GM19455 (cell line): ENCODE results near the gene SYTL1.
"Not testable (repeated sequence)": the region's sequence is repeated elsewhere in the genome, so short reads cannot be mapped to it uniquely, and the experiment has no call there.

Source experiments
- ATAC-seq: cut with Tn5 transposase; IDR thresholded peaks from one replicate; pipeline ENCODE4 v1.9.1; 2021; ENCODE audit not compliant: unreplicated experiment

Gene SYTL1

DNA sequence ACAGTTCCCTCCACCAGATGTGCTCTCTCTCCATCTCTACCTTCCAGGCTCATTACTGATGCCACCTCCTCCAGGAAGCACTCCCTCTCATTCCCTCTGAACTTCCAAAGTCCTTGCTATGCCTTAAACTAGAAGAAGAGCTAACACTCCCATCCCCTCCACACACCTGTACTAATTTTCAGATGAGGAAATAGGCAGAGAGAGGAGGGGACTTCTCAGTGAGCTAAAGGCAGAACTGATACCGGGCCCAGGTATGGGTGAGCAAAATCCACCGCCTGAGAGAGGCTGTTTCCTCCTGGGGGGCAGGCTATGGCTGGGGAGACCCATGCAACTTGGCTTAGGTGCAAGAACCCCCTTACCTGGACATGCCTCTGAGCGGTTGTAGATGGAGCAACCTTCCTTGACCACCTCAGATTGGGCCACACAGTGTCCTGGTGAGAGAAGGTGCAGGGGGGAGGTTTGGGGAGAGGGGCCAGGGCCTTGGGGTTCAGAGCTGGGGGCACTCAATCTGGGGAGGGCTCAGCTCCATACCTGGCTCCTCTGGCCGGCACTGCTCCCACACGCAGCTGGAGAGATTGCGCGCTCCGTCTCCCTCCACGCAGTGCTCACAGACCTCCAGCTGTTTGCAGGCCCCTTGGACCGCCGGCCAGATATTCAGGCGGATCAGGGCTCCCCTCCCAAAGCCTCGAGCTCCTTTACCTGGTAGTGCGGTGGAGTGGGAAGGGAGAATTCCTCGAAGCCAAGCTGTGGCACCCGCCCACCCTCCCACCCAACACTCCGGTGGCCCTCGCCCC lies 40.3 kb downstream of the SYTL1 start:
- no peak for ATAC-seq

DNA sequence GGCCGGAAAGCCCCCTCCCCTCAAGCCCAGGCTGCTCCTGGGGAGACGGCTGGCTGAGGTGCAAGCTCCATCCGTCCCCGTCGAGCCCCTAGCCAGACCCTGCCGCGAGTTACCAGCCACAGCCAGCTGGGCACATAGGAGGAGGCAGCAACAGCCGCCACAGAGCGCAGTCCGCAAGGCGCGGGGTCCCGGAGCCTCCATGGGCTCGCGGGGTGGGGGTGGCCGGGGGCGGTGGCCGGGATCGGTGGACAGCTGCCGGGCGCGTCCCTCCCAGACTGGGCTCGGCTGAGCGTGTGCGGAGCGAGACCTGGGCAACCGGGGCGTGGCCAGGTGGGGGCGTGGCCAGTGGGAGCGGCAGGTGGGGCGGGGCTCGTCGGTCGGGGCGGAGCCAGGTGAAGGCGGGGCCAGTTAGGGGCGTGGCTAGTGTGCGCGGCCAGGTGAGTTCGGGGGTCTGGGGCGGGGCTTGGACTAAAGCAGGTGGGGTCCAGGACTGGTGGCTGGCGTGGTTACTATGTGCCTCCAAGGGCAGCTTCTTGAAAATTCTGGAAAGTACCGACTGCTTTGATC lies 41.3 kb downstream of the SYTL1 start, which contains the start of gene CD164L2:
CD164L2 (minus strand) TSS at position 295 of the 567 bp plus-strand sequence; CDS start at position 201, 94 bp downstream.
- ATAC-seq, result no peak

DNA sequence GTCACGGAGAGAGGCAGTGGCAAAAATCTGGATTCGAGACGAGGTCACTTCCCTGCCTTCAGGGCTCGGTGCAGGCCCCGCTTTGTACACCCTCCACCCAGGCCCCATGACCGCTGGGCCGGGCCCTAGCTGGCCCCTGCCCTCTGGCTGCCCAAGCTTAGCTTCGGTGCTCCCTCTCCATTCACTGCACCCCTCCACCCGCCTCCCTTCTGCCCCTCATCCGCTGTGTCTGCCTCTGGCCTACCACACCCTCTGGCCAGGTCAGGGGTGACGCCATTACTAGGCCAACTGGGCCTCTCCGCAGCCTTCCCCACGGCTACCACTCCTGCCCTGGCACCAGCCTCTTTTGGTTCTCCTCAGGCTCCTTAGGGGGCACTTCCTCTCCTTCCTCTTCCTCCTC lies 41.8 kb downstream of the SYTL1 start:
- no peak for ATAC-seq

DNA sequence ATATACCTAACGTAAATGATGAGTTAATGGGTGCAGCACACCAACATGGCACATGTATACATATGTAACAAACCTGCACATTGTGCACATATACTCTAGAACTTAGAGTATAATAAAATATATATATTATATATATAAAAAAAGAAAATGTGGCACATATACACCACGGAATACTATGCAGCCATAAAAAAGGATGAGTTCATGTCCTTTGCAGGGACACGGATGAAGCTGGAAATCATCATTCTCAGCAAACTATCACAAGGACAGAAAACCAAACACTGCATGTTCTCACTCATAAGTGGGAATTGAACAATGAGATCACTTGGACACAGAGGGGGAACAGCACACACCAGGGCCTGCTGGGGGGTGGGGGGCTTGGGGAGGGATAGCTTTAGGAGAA lies 43.0 kb downstream of the SYTL1 start:
- not testable (repeated sequence) for ATAC-seq

DNA sequence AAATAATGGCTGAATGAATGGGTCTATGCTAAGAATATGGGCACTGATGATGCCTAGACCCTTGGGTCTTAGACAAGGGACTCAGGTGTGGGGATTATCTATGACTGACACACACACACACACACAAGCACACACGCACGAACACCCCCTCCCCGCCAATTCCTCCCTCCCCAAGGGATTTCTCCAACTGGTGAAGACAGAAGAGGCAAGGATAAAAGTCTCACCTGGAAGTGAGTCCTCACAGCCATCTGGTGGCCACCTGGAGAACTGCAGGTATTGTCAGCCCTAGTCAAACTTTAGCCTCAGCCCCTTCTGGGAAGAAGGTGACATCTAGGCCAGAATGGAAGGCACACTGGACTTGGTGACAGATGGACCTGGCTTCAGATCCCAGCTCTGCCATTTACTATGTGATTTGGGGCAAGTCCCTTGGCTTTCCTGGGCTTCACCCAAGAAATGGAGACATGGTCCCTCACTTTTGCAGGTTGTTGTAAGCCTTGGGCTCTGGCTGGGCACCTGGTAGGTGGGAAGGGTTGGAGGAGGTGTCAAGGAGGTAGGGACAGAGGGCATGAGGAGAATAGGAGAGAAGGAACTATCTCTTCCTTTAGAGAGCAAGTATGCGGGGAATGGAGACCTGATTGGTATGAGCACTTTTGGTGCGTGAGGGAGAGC lies 46.6 kb downstream of the SYTL1 start:
- ATAC-seq, result no peak

DNA sequence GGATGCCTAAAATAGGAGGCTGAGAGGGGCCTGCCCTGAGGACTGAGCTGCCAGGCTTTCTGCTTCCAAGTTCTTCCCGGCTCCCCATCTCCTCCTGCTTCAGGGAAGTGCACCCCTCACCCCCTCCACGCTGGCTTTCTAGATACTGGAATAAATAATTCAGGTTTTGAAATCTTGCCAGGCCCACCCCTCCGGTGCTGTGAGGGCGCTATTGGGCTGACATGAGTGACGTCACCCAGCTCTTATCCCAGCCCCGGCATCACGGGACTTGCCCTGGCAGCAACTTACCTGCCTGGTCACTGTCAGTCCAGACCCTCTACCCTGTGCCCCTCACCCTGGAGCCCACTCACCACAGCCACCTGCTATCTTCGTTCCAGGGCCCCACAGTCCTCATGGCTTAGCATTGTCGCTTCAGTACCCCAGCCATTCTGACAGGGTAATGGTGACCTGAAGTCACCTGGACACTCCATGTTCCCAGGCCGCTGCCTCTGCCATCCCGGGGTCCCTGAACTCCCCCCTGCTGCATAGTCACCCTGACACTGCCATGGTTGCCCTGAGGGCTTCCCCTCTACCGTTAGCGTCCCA lies 49.8 kb downstream of the SYTL1 start:
- no peak for ATAC-seq

DNA sequence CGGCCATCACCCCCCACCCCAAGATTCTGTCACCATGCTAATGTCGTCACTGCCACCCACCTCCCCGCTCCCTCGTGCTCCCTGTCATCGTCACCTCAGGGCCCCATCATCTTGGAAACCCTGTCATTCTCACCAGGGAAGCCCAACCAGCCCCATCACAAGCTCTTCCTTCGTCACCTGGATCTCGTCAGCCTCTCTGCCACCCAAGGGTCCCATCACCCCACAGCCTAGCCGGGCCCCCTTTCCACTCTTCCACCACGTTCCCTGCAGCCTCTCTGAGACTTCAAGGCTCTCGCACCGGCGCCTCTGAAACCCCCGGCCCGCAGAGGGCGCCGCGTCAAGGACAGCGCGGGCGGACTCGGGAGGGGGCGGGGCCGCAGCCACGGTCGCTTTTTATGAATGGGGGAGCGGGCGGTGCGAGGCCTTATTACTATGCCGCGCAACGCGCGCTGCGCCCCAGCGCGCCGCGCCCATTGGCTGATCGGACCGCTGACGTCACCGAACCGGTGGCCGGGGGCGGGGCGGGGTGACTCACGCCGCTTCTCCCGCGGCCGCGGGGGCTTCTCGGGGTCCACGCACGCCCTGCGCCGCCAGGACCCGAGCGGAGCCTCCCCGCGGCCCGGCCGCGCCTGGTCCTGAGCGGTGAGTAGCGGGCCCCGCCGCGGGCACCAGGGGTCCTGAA lies 50.4 kb downstream of the SYTL1 start, which contains the start of gene GPR3:
GPR3 (plus strand) TSS at position 527 of the 682 bp plus-strand sequence. CDS start 1,177 bp downstream, outside the sequence.
- ATAC-seq, result peak; percentile 68

DNA sequence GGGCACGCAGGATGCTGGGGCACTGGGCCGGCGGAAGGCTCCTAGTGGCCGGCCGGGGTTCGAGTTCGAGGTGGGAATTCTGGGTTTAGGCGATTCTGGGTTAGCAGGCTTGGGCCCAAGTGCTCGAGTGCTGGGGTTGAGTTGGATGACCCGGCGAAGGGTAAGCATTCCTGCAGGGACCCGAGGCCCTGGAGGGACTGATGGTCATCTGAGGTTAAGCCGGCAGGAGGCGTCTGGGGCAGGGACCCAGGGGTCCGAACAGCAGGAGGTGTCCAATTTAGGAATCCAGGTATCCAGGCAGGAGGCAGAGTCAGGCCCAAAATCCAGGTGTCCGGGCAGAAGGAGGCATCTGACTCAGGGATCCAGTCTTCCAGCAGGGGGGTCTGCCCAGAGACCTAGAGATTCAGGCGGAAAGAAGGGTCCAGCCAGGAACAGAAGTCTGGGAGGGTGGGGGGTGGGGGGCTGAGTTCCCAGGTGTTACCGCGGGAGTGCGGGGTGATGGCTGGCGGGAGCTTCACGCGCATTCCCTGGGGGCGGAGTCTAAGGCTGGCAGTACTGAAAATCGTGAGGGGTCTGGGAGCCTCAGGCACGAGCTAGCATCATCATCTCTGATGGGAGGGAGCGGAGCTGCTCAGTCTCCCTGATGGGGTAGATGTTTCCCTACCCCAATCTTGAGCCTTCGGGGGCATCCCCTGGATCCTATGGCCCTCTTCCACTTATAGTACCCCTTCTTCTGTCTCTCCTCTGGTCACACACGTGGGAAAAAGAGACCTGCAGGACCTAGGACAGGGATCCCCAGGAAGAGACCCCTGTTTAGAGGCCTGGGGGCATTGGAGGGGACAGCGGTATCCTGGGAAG lies 51.2 kb downstream of the SYTL1 start:
- no peak for ATAC-seq

DNA sequence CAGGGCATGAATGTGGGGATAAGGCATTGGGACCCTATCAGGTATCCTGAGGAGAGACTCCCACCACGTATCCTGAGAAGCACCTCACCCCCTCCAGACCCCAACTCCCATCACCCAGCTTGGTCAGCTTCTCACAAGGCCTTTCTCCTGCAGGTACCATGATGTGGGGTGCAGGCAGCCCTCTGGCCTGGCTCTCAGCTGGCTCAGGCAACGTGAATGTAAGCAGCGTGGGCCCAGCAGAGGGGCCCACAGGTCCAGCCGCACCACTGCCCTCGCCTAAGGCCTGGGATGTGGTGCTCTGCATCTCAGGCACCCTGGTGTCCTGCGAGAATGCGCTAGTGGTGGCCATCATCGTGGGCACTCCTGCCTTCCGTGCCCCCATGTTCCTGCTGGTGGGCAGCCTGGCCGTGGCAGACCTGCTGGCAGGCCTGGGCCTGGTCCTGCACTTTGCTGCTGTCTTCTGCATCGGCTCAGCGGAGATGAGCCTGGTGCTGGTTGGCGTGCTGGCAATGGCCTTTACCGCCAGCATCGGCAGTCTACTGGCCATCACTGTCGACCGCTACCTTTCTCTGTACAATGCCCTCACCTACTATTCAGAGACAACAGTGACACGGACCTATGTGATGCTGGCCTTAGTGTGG lies 51.9 kb downstream of the SYTL1 start:
- ATAC-seq, result no peak

DNA sequence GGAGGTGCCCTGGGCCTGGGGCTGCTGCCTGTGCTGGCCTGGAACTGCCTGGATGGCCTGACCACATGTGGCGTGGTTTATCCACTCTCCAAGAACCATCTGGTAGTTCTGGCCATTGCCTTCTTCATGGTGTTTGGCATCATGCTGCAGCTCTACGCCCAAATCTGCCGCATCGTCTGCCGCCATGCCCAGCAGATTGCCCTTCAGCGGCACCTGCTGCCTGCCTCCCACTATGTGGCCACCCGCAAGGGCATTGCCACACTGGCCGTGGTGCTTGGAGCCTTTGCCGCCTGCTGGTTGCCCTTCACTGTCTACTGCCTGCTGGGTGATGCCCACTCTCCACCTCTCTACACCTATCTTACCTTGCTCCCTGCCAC lies 52.4 kb downstream of the SYTL1 start:
- ATAC-seq, result no peak

DNA sequence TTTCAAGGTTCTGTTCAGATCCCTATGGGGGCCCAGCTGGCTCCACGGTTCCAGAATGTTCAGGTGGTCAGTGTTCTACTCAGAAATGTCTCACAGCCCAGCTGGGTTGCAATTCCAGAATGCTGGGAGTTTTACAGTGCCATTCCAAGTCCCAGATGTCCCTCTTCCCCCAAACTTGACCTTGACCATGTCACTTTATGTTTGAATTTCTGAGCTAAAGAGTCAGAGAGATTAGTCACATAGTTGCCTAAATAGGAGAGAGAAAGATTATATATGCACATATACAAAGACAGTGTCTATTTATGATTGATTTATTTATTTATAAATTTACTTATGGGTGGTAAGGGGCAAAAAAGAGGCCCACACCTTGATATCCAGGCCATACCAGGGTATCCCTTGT lies 53.1 kb downstream of the SYTL1 start:
- no peak for ATAC-seq

DNA sequence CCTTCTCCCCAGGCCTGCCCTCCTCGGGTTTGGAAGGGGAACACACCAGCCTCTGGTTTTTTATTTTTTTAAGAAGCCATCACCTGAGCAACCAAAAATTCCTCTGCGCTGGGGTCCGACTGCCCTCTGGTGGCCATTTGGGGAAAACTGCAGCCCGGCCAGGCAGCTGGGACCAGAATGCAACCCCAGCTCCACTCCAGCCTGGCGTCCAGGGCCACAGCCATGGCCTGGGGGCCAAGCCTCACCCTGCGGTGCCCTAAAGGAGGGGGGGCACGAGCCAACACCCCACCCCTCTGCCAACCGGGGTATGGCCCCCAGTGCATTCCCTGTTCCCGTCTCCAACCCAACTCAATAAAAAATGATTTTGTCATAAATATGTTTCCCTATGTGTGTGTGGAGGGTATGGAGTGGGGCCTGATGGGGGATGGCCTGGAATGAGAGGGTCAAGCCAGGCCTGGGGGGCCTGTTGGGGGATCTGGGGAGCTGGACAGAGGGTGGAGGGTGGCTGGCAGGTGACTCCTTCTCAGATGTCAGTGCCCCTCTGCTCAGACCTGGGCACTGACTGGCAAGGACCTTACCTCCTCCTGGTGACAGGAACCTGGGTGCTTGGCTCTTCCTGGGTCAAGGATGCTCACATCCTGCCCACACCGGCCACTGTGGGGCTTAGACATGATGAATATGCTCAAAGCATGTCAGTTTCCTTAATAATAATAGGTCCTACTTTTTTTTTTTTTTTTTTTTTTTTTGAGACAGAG lies 53.8 kb downstream of the SYTL1 start:
- no peak for ATAC-seq

DNA sequence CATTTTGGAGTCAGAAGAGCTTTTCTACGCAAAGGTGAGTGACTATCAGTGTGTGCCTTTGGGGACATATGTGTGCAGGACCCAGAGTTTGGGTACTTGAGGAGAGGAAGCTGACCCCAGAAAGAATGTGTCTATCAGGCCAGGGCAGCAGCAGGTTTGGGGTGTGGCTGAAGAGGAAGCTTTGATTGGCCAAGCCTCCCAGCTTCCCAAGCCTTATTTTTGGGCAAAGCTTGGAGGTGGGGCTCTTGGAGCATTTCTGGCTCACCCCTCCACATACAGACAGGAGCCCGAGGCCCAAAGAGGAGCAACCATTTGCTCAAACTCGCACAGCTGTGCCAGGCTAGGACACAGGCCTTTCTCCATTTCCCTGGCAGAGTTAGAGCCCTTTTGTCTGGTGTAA lies 55.3 kb downstream of the SYTL1 start:
- no peak for ATAC-seq

DNA sequence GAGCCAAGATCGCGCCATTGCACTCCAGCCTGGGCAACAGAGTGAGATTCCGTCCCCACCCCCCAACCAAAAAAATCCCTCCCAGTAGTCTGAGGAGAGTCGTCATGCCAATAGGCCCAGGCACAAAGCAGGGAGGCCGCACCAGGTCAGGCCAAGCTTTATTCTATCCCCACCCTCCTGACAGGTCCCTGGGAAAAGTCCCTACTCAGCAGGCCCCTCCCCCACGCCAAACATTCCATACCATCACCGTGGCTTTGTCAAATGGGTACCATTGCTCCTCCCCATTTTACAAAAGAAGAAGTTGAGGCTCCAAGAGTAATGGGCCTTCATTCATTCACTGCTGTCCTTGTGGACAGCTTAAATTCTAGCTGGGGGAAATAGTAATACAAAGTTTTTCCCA lies 55.9 kb downstream of the SYTL1 start:
- no peak for ATAC-seq

DNA sequence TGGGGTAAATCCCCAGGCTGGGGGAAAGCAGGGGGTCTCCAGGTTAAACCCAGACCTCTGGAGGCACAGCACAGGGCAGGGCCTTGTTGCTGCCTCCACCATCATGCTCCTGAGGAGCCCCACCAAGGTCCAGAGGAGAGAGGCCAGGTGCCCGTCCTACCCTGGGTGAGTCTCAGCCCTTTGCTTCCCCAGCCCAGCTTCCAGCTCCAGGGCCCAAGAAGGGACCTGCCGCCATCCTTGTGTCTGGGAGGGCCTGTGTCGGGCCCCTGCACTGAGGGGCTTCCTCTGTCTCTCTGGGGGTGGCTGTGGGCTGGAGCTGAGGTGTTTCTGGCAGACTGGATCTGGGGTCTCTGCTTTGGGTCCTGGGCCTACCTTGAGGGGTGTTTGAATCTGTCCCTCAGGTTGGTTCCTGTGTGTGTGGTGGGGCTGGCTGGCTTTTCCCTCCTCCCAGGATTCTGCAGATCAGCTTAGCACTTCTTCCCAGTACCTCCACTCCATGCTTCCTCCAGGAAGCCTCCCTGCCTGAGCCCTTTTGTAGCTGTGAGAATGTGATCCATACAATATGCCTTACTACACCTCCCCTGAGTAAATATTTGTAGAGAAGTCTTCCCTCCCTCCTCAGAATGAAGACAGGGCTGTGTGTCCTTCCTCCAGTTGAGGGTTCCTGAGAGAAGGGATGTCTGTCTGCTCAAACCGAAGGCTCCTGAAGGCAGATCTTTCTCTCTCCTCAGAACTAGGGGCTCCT lies 56.8 kb downstream of the SYTL1 start:
- ATAC-seq, result no peak

DNA sequence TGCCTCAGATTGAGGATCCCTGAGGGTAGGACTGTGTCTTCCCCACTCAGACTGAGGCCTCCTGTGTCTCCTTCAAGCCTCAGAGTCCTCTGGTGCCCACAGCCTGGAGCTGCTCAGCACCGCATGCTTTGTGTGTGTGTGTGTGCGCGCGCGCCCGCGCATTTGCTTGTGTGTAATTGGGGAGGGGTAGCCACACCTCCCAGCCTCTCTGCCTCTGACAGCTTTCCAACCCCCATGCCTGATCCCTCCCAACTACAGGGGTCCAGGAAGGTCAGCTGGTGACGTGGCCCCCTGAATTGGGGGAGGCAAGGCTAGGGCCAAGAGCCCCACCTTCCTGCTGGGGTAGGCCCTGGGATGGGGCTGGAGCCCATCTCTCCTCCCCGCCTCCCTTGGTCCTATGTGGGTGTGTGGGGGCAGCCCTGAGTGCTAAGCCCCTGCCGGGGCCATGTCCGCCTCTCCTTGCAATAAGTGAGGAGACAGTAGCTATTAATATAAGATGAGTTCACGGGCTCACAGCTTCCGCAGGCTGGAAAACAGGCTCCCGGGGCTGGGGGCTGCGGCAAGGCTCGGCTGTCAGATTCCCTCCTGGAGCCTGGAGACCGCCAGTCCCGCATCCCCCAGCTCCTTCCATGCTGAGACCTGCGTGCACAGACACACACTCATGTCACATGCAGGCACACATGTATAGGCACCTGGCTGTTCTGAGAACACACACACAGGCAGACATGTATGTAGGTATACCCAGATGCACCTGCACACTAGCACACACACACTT lies 57.6 kb downstream of the SYTL1 start:
- no peak for ATAC-seq
